C4-2B (cell line): ENCODE data around the gene PTPRU.

ENCODE experiments used
- H3K27ac ChIP-seq: fragments of 450-650 bp; 2 replicates; pipeline ENCODE4 v1.5.1; 2017
- CTCF ChIP-seq: fragments of 450-650 bp; conservative IDR thresholded peaks from 2 replicates; pipeline ENCODE4 v1.5.1; 2017; ENCODE audit warnings: mild to moderate bottlenecking
- ZFX ChIP-seq: fragments of 450-650 bp; IDR thresholded peaks from 2 replicates; pipeline ENCODE4 v1.6.1; 2017

The PTPRU gene

GRCh38 chr1:29355375-29355774, 119.1 kb downstream of the PTPRU start:
- no peak overlapping the region for H3K27ac ChIP-seq
- TF ChIP-seq ZFX, result no peak
- TF ChIP-seq CTCF, result no peak

DNA sequence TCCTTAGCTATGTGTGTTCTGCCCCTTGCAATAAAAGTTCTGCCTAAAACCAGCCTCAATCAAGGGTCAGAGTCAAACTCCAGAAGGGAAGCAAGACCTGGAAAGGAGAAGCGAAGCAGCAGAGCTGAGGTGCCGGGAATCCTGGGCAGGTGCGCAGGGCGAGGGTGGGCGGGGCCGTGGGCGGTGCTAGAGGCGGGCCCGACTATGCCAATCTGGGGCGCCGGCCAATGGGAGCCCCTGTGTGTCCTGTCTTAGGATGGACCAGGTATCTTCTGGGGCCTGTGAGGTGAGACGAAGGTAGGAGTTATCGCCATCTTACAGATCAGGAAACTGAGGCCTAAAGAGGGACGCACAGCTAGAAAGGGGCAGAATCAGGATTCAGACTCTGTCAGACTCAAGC, 120.3 kb downstream of the PTPRU start:
- H3K27ac ChIP-seq, result no peak overlapping the region
- TF ChIP-seq CTCF, result no peak
- TF ChIP-seq ZFX, result no peak

DNA sequence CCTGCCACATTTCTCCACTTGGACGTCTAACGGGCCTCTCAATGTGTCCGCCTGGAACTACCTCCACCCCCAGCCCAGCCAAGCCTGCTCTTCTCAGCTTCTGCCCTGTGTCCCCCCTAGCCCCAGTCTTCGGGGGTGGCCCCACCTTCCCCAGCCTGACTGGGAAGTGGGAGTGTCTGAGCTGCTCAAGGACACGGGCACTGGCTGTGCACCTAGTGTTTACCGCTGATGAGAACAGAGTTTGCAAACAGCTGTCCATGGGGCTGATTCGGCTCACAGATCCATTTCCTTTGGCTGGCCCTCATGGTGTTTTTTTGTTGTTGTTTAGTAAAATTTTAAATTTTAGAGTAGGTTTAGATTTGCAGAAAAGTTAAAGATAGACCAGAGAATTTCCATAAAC, 121.1 kb downstream of the PTPRU start:
- TF ChIP-seq ZFX (no peak), CTCF (no peak)

DNA sequence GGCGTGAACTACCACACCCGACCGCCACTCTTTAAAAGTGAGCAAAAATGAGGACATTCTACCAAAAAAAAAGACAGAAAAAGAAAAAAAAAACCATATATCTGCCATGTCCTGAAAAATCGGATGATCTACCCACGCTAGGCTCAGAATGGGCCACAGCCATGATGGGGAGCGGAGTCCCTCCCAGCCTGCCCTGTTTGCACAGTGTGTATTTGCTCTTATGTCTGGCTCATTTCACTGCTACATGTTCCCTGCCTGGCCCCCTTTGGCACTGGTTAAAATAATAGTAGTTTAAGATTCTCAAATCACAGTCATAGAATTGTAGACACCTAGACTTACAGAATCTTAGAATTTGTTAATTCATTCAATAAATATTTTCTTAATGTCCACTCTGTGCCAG, 121.9 kb downstream of the PTPRU start:
- TF ChIP-seq ZFX (no peak), CTCF (no peak)
- H3K27ac ChIP-seq, result no peak overlapping the region

More for the DNA sequence above, 121.1 kb downstream of the PTPRU start:
- H3K27ac ChIP-seq, result no peak overlapping the region

GRCh38 chr1:29360768-29361167, 124.4 kb downstream of the PTPRU start:
- no peak overlapping the region for H3K27ac ChIP-seq

GRCh38 chr1:29361686-29362085, 125.4 kb downstream of the PTPRU start:
- H3K27ac ChIP-seq, result no peak overlapping the region
- no peak for TF ChIP-seq CTCF
- no peak for TF ChIP-seq ZFX

More at GRCh38 chr1:29360768-29361167, 124.4 kb downstream of the PTPRU start:
- TF ChIP-seq CTCF (no peak), ZFX (no peak)

DNA sequence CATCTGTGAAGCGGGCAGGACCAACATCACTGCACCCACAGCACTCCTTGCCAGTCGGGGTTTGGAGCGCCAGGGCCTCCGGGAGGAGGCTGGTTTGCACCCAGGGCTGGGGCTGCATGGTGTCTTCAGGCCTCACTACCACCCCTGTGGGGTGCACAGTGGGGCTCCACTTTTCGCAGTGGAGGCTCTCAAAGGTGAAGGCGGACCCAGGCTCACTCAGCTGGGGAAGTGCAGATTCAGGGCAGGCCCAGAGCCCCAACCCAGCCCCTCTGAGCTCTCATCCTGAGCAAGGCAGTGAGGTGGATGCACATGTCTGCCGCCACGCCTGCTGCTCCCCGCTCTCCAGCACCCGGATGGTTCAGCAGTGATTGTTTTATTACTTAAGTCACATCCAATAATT, 125.8 kb downstream of the PTPRU start:
- H3K27ac ChIP-seq, result no peak overlapping the region
- no peak for TF ChIP-seq CTCF
- no peak for TF ChIP-seq ZFX
